HG02852 (cell line): ENCODE results near the gene MMP1.
"Not testable (repeated sequence)": the region's sequence is repeated elsewhere in the genome, so short reads cannot be mapped to it uniquely, and the experiment has no call there.

Experiments used
- ATAC-seq: cut with Tn5 transposase; IDR thresholded peaks from one replicate; pipeline ENCODE4 v1.9.1; 2021; ENCODE audit warnings: mild to moderate bottlenecking, moderate library complexity; ENCODE audit not compliant: unreplicated experiment

Gene MMP1

DNA sequence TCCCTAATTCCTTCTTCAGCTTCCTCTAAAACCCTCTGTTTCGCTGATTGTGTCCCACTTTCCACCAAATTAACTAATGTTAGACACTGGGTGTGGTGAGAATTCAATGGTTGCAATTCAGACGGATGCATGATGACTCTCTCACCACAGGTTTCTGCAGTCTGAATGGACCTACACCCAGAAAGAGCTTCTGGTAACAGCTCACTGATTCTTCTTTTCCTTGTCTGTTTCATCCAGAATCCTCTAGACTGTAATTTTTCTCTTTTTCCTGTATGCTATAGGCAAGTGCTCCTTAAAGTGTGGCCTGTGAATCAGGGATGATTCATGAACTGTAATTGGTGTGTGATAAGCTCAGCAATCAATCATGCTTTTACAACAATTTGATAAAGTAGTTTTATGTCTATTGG, 35.6 kb downstream of the MMP1 start:
- no peak for ATAC-seq

DNA sequence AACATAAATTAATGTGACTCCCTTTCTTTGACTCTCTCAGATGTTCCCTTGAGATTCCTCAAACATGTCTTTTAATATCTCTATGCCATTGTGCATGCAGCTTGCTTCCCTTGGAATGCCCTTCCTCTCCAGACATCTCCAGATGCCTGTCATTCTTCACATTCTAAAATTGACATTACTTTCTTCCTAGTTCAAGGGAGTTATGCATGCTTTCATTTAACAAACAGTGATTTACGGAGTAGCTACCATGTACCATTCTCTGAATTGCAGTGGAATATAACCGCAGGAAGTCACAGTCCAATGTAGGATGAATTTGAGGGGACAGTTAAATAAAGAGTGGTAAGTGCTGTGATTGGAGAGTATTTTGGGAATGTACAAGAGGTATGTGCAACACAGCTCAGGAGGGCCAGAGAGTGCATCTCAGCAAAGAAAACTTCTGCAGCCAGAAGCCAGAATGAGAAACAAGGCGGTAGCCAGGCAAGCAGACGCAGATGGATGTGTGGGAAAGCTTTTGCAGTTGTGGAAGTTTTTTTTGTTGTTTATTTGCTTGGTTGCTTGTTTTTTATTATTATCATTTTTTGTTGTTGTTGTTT, 36.2 kb downstream of the MMP1 start:
- ATAC-seq = no peak

- ATAC-seq = no peak
Observed at GRCh38 chr11:102760344-102761035, 37.5 kb downstream of the MMP1 start.

GRCh38 chr11:102757823-102758549, 40.0 kb downstream of the MMP1 start:
- ATAC-seq = no peak

DNA sequence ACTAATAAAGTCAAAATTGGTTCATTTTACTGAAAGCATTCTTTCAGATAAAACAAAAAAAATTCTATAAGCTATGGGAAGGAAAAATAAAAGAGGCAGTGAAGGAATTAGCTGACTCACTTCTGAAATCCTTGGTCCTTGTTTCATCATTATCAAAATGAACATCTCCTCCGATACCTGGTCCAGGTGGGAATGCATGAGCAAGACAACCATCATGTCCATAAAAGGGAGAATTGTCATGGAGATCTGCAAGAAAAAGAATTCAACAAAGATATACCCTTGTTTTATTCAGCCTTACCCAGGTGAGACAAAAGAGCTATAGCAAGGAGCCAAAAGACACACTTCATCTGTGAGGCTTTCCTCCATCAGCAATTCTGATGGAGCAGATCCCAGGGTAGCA, 44.7 kb downstream of the MMP1 start:
- ATAC-seq = no peak

DNA sequence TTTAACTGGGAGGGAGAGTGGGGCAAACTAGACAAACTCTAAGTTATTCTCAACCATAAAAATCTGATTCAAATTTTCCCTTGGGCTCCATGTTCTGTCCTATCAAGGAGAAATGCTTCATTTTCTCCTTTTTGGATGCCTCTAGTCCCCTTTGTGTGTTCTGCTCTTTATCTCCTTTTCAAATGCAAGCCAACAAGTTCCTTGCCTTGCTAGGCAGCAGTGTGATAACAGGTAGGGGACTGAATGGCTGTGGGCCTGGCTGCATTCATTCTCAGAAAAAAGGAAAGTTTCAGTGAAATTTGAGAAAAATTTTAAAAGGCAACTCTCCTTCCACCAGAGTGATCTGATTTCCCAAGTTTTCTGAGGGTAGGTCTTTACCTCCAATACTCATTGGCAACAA, 46.3 kb downstream of the MMP1 start:
- no peak for ATAC-seq

DNA sequence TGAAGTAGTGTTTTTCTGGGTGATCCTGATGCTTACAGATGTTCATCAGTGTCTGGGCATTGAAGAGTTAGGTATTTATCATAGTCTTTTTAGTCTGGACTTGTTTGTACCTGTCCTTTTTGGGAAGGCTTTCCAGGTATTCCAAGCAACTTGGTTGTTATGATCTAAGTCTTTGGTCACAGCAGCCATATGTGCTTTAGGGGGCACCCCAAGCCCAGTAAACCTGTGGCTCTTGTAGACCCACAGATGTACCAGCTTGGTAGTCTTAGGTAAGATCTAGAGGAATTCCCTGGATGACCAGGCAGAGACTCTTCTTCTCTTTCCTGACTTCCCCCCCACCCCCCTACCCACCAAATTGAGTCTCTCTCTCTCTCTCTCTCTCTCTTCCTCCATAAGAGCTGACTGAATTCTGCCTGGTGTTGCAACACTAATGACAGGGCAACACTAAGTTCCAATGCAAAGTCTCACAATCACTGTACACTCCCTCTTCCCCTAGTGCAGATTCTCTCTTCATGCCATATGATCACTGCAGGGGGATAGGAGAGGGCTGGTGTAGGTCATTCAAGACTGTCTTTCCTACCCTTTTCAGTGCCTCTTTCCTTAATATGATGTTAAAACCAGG, 48.7 kb downstream of the MMP1 start:
- no peak for ATAC-seq

GRCh38 chr11:102746746-102747578, 51.0 kb downstream of the MMP1 start:
- ATAC-seq = not testable (repeated sequence)
